Left renal pelvis (tissue), 4 donors: ENCODE measurements around the gene RPS5. TPM values are rescaled to one million over a fixed set of nuclear protein-coding genes. Genes with fewer than 3 reads are reported as not detected.
"Not testable (repeated sequence)": the region's sequence is repeated elsewhere in the genome, so short reads cannot be mapped to it uniquely, and the experiment has no call there.

Source experiments
- DNase-seq, 4 donors: peaks; one replicate each; pipeline ENCODE4 v3.0.0-alpha.2; 2013; ENCODE audit warnings: low read depth in 4 of 4, low spot score in 3 of 4
- polyA plus RNA-seq, 4 donors: library from polyadenylated mRNA; unstranded; fragments of 120-200 nt; gene quantifications; one replicate each; pipeline ENCODE4 v1.2.1, GENCODE V29; 2013; ENCODE audit not compliant: insufficient read length in 4 of 4

RPS5 gene
- polyA plus RNA-seq, 4 donors: 837 to 1,018 (median 886) TPM

GRCh38 chr19:58400916-58401839 is 14.1 kb downstream of the RPS5 start:
- peak; percentile 98 to 99 (median 98) for DNase-seq

DNA sequence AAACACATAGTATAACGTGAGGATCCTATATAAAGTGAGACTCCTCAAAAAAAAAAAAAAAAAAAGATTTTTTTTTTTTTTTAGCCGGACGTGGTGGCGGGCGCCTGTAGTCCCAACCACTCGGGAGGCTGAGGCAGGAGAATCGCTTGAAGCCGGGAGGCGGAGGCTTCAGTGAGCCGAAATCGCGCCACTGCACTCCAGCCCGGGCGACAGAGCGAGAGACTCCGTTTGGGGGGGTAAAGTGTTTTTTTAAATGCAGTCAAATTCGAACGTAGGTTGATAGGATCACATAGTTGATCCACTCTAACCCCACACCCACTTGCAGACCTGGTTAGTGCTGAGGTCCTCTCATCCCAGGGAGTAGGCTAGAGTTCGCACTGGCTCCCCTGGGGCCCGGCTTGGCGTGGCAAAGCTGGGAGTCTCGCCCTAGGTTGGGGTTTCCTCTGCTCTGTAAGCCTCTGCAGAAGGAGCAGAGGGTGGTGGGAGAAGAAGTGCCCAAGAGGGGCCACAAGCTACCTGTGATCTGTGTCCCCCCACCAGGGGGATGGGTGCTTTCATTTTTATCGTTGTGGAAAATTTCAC is 14.9 kb downstream of the RPS5 start:
- no peak for DNase-seq

GRCh38 chr19:58403920-58404478 is 16.9 kb downstream of the RPS5 start:
- not testable (repeated sequence) for DNase-seq

DNA sequence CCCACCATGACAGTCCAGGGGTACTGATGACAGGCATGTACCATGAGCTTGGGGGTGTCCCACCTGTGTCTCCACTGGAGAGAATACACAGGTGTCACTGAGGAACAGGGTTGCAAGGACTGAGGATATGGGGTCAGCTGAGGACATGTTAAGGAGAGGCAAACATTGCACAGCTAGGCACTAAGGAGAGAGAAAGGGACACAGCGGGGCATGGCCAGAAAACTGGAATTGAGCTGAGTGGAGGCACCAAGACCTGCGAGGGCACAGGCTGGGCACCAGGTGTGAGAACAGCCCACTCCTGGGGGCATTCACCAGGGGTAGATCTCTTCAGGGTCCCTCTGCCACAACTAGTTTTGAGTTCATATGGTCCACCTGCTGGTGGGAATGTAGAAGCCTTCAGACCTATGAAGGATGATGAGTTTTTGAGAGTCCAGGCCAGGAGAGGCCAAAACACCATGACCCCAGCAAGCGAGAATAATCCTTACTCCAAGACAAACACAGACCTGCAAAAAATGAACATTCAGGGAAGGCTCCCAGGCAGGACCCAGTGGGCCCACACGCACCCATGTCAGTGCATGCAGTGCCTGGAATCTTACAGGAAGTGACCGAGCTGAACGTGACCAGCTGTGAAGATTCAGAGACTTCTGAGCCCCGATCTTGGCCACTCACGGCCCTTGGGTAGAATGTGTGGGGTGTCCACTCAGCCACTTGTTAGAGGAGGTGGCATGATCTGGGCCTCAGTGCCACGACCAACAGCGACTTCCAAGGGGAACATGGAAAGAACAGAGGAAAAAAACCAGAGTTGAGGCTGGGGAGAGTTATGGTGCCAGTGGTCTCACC is 20.0 kb downstream of the RPS5 start:
- no peak for DNase-seq

- no peak for DNase-seq
Measured at GRCh38 chr19:58407658-58408151, 20.6 kb downstream of the RPS5 start.

DNA sequence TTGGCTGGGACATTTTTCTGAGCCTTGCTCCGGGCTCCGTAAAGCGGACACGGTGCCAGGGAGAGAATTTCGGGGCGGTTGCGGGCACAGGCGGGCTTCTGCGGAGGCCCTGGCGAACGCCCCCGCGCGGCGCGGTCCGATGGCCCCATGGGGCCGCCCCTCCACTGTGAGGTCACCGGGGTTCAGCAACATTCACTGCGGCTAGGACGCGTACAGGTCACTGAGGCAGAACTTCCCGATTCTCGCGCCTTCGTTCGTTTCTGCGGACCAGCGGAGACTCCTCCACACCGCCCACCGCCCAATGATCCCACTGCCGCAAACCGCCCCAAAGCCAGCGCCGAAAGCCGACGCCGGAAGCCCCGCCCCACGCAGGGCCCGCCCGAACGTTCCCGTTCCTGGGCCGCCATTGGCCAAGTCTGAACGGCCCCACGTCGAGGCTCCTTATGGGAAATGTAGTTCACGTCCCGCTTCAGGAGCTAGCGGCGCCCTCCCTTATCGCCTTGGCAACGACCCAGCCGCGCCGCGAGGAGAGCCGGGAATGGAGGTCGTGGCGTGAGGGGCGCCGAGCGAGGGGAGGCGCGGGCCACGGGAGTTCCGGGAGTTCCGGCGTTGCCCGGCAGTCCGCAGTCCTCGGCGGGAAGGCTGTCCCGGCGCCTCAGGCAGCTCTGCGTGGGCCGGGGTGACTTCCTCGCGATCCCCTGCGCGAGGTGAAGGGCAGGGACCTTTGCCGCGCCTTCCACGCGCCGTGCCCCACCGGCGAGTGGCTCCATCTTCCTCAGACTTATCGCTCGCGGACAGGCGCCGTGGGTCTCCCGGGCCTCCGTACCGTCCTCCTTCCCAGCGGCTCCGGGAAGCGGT is 21.3 kb downstream of the RPS5 start, which contains the start of gene ZNF584:
TSS of gene ZNF584 (plus strand) at position 498 of the 858 bp plus-strand sequence. CDS start 499 bp downstream, outside the sequence.
- peak; percentile 85 to 94 (median 90) for DNase-seq

- DNase-seq: no peak
Measured at GRCh38 chr19:58409010-58409790, 22.1 kb downstream of the RPS5 start.

DNA sequence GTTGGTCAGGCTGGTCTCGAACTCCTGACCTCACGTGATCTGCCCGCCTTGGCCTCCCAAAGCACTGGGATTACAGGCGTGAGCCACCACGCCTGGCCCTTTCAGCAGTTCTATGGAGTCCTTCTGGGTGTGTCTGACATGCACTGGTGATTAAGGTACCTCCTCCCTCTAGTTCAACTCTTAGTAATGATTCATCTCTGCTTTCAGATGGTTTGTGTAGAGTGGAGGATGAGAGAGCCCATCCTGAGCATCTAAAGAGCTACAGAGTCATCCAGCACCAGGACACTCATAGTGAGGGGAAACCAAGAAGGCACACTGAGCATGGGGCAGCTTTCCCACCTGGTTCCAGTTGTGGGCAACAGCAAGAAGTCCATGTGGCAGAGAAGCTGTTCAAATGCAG is 29.5 kb downstream of the RPS5 start:
- no peak for DNase-seq

- no peak for DNase-seq
Measured at GRCh38 chr19:58417071-58417470, 30.0 kb downstream of the RPS5 start.

- DNase-seq: no peak
Measured at GRCh38 chr19:58428617-58429016, 41.5 kb downstream of the RPS5 start.

DNA sequence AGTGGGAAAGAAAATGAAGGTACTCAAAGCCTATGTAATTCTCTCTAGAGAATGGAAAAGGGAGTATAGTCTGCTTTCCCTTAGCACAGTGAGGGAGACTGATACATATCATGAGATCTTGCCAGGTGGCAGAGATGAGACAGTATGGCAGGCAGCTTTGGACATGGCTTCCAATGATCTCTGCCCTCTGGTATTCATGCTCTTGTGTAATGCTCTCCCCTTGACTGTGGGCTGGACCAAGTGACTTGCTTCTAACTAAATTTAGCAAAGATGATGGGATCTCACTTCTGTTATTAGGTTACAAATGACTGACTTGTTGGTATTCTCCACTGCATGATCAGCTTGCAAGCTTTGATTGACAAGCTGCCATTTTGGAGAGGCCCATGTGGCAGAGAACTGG is 42.7 kb downstream of the RPS5 start:
- no peak for DNase-seq

DNA sequence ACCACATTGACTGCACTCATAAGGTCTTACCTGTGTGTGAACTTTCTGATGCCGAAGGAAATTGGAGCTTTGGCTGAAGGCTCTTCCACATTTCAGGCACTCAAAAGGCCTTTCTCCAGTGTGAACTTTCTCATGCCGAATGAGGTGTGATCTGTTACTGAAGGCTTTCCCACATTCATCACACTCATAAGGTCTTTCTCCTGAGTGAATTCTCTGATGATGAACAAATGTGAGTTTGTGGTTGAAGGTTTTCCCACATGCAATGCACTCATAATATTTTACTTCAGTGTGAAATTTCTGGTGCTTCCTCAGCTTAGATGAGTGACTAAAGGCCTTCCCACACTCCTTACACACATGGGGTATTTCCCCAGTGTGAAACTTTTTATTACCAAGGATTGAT is 47.1 kb downstream of the RPS5 start:
- no peak for DNase-seq

DNA sequence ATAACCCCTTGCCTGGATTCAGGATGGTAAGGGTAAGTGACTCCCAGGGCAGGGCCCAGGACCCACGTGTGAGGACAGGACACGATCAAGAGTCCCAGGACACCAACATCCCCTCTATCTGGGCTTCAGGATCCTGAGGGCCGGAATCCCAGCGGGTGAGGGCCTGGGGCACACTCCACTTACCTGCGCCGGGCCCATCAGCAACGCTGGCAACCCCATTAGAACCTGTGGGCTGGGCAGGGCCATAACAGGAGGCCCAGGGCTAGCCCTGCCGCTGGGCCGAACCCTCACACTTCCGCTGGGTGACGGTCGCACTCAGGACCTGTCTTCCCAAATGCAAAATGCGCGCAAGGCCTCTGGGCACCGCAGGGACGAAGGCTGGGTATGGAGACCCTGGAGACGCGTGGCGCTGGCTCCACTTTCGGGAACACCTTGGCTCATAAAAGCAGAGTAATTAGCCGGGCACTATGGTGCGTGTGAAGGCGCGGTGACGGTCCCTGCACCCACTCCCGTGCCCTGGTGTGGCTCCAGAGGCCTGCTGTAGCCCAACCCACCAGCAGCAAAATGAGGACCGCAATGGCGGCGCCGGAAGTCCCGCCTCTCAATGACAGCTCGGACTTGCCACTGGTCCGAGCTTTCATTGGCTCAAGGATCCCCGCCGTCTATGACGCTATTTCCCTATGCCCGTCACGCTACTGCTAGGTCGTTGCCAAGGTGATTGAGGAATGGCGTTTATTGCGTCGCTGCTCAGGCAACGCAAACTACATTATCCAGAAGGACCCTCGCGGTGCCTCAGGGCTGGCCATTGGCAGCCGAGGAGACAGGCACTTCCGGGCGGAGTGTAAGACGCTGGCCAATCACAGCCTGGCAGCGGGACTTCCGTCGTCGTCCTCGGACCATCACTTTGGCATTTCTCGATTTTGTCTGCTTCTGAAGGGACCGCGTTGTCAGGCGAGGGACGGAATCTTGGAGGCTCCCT is 52.8 kb downstream of the RPS5 start, which contains the start of gene ZNF132:
TSS of gene ZNF132 (minus strand) at position 578 of the 979 bp plus-strand sequence. CDS start at position 246, 332 bp downstream.
- peak; percentile 98 to 99 (median 99) for DNase-seq

GRCh38 chr19:58440556-58440955 is 53.5 kb downstream of the RPS5 start:
- no peak for DNase-seq

DNA sequence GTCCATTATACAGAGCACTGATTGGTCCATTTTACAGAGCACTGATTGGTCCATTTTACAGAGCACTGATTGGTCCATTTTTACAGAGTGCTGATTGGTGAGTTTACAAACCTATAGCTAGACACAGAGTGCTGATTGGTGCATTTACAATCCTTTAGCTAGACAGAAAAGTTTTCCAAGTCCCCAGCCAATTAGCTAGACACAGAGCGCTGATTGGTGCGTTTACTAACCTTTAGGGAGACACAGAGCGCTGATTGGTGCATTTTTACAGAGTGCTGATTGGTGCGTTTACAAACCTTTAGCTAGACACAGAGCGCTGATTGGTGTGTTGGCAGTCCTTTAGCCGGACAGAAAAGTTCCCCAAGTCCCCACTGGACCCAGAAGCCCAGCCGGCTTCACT is 55.9 kb downstream of the RPS5 start:
- not testable (repeated sequence) for DNase-seq
